OCI-LY7 (cell line): ENCODE results near the gene RNFT2. TPM values are rescaled to one million over a fixed set of nuclear protein-coding genes. Genes with fewer than 3 reads are reported as not detected.

Experiments
- BruUV-seq: library from RNA; stranded (reverse); fragments of 400-500 nt; replicated peaks from 2 replicates; lab custom pipeline; 2021; lab: Mats Ljungman, UMichigan
- CTCF ChIA-PET: fragments of 300-600 bp; sonication (Branson Sonifier 250); formaldehyde crosslinking; loops from one replicate; lab custom pipeline; 2022; ENCODE audit warnings: antibody characterized with exemption; ENCODE audit not compliant: unreplicated experiment; lab: Charles Lee
- POLR2A ChIA-PET: fragments of 300-600 bp; sonication (Branson Sonifier 250); formaldehyde crosslinking; loops from one replicate; lab custom pipeline; 2022; ENCODE audit warnings: antibody characterized with exemption; lab: Charles Lee
- DNase-seq: peaks from one replicate; pipeline ENCODE4 v3.0.0-alpha.2; 2015; ENCODE audit warnings: low spot score
- H2AFZ ChIP-seq: fragments of 200-600 bp; sonication (generic), shearing (Covaris generic); 2 replicates; pipeline ENCODE4 v1.6.1; 2014; ENCODE audit warnings: mild to moderate bottlenecking, antibody characterized with exemption, low read length, moderate library complexity
- H3K27ac ChIP-seq: fragments of 200-600 bp; sonication (generic); 2 replicates; pipeline ENCODE4 v1.5.1; 2014; ENCODE audit warnings: mixed run types, low read depth, mild to moderate bottlenecking, moderate library complexity, low read length, inconsistent platforms; ENCODE audit not compliant: poor library complexity, severe bottlenecking
- H3K36me3 ChIP-seq: fragments of 200-600 bp; sonication (generic); 2 replicates; pipeline ENCODE4 v1.6.1; 2014; ENCODE audit warnings: mild to moderate bottlenecking, antibody characterized with exemption, low read length, moderate library complexity, mixed read lengths; ENCODE audit not compliant: insufficient read depth
- H3K4me1 ChIP-seq: fragments of 200-600 bp; sonication (generic); 2 replicates; pipeline ENCODE4 v1.5.1; 2014; ENCODE audit warnings: mild to moderate bottlenecking, low read length; ENCODE audit not compliant: insufficient read depth, poor library complexity, severe bottlenecking
- H3K4me2 ChIP-seq: fragments of 200-600 bp; sonication (generic); 2 replicates; pipeline ENCODE4 v1.6.1; 2014; ENCODE audit warnings: mild to moderate bottlenecking, low read length
- H3K4me3 ChIP-seq: fragments of 200-600 bp; sonication (generic); 2 replicates; pipeline ENCODE4 v1.5.1; 2014; ENCODE audit warnings: mild to moderate bottlenecking, low read depth, low read length; ENCODE audit not compliant: poor library complexity, severe bottlenecking
- H3K79me2 ChIP-seq: fragments of 200-600 bp; sonication (generic); 2 replicates; pipeline ENCODE4 v1.6.1; 2016; ENCODE audit warnings: low read depth, mild to moderate bottlenecking, low read length, moderate library complexity, mixed read lengths; ENCODE audit not compliant: insufficient read depth
- H3K9me2 ChIP-seq: fragments of 200-600 bp; sonication (generic); 2 replicates; pipeline ENCODE4 v1.6.1; 2016; ENCODE audit warnings: mild to moderate bottlenecking, low read length, mixed read lengths; ENCODE audit not compliant: insufficient read depth
- H3K9me3 ChIP-seq: fragments of 200-600 bp; sonication (generic); 2 replicates; pipeline ENCODE4 v1.6.1; 2014; ENCODE audit warnings: mild to moderate bottlenecking, mixed run types, low read length, mixed read lengths
- H4K20me1 ChIP-seq: fragments of 200-600 bp; sonication (generic); 2 replicates; pipeline ENCODE4 v1.6.1; 2014; ENCODE audit warnings: mild to moderate bottlenecking, antibody characterized with exemption, low read length, moderate library complexity, mixed read lengths; ENCODE audit not compliant: insufficient read depth
- EZH2phosphoT487 ChIP-seq: fragments of 200-600 bp; sonication (generic); IDR thresholded peaks from 2 replicates; pipeline ENCODE4 v1.6.1; 2018; ENCODE audit warnings: low read depth, borderline replicate concordance, mild to moderate bottlenecking, mixed run types, antibody characterized with exemption, low read length, moderate library complexity, mixed read lengths
- intact Hi-C: fragments of 100-400 bp; cut with micrococcal nuclease; formaldehyde crosslinking; loops from one replicate; pipeline ENCODE4 v1.10.0; 2022; ENCODE audit not compliant: unreplicated experiment
- total RNA-seq, 2 experiments: library from RNA; depleted of rRNA in 1 of 2; stranded (reverse); fragments of >200 nt in 1 of 2; shearing (Covaris generic) in 1 of 2; gene quantifications; 2 replicates each; pipeline ENCODE4 v1.2.3, GENCODE V29; 2014 to 2022
- TF ChIP-seq, protein P1 (sequence below): fragments of 200-600 bp; sonication (generic); conservative IDR thresholded peaks from 2 replicates; pipeline ENCODE4 v1.5.1; 2014; ENCODE audit warnings: mild to moderate bottlenecking, antibody characterized with exemption, low read length, moderate library complexity, mixed read lengths

The RNFT2 gene
- total RNA-seq, 2 experiments from 2014 or later = 40.2 to 62.2 TPM

GRCh38 chr12:116884871-116885270 lies 146.8 kb downstream of the RNFT2 start:
- Histone ChIP-seq H4K20me1 (no peaks in the 10 kb centered on the region), H3K4me2 (0 out of 2 replicates have a peak overlapping the region, but pooled peaks have one; percentile 11), H3K79me2 (no peaks in the 10 kb centered on the region), H3K36me3 (no peaks in the 10 kb centered on the region), H2AFZ (peak overlapping the region; percentile 28; the same call in 1 of the 2 replicates), H3K9me2 (no peaks in the 10 kb centered on the region), H3K9me3 (no peaks in the 10 kb centered on the region), H3K27ac (no peak overlapping the region), H3K4me1 (peaks cover 35% of the 10 kb centered on the region), H3K4me3 (no peak overlapping the region)
- intact Hi-C loops = loop anchor here (10.0 kb wide), 1 partner anchor 230 kb away; no protein-coding TSS in a partner anchor
- BruUV-seq = no TSS peak
- ChIA-PET POLR2A (interaction anchor here (0.7 kb wide), 1 partner anchor 71 kb away, joined by 3 read pairs; no protein-coding TSS in a partner anchor), CTCF (interaction anchor here (0.6 kb wide), 1 partner anchor 181 kb away, joined by 3 read pairs; no protein-coding TSS in a partner anchor)
- TF ChIP-seq, protein P1, sequence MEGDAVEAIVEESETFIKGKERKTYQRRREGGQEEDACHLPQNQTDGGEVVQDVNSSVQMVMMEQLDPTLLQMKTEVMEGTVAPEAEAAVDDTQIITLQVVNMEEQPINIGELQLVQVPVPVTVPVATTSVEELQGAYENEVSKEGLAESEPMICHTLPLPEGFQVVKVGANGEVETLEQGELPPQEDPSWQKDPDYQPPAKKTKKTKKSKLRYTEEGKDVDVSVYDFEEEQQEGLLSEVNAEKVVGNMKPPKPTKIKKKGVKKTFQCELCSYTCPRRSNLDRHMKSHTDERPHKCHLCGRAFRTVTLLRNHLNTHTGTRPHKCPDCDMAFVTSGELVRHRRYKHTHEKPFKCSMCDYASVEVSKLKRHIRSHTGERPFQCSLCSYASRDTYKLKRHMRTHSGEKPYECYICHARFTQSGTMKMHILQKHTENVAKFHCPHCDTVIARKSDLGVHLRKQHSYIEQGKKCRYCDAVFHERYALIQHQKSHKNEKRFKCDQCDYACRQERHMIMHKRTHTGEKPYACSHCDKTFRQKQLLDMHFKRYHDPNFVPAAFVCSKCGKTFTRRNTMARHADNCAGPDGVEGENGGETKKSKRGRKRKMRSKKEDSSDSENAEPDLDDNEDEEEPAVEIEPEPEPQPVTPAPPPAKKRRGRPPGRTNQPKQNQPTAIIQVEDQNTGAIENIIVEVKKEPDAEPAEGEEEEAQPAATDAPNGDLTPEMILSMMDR = no peak
- no peak for TF ChIP-seq EZH2phosphoT487
- no peak for DNase-seq

DNA sequence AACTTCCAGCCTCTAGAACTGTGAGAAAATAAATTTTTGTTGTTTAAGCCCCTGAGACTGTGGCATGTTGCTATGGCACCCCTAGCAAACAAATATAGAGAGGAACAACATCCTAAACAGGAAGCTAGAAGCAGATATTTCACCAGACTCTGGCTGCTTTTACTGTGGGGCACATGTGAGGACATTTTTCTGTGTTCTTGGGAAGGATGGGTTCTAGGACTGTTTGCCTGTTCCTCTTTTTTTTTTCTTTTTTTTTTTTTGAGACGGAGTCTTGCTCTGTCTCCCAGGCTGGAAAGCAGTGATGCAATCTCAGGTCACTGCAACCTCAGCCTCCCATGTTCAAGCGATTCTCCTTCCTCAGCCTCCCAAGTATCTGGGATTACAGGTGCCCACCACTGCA lies 147.4 kb downstream of the RNFT2 start:
- no TSS peak for BruUV-seq
- H3K9me2 ChIP-seq = no peaks in the 10 kb centered on the region
- DNase-seq = peak; percentile 50
- CTCF ChIA-PET = interaction anchor here (0.6 kb wide), 1 partner anchor 181 kb away, joined by 3 read pairs; no protein-coding TSS in a partner anchor
- POLR2A ChIA-PET = interaction anchor here (0.7 kb wide), 2 partner anchors 70 to 83 kb away, joined by 3 to 10 read pairs; no protein-coding TSS in a partner anchor
- H3K27ac ChIP-seq = no peak overlapping the region
- intact Hi-C loops = loop anchor here (10.0 kb wide), 1 partner anchor 229 kb away; no protein-coding TSS in a partner anchor
- peaks cover 34% of the 10 kb centered on the region for H3K4me1 ChIP-seq
- H3K36me3 ChIP-seq = no peaks in the 10 kb centered on the region
- peak overlapping the region; percentile 28; the same call in 1 of the 2 replicates for H2AFZ ChIP-seq
- H3K4me2 ChIP-seq = 0 out of 2 replicates have a peak overlapping the region, but pooled peaks have one; percentile 11
- TF ChIP-seq, protein P1 = no peak
- TF ChIP-seq EZH2phosphoT487 = no peak
- no peak overlapping the region for H3K4me3 ChIP-seq
- H4K20me1 ChIP-seq = no peaks in the 10 kb centered on the region
- H3K9me3 ChIP-seq = no peaks in the 10 kb centered on the region
- H3K79me2 ChIP-seq = no peaks in the 10 kb centered on the region

- no TSS peak for BruUV-seq
- H3K79me2 ChIP-seq = no peaks in the 10 kb centered on the region
- POLR2A ChIA-PET = interaction anchor here (1.2 kb wide), 1 partner anchor 37 kb away, joined by 4 read pairs; no protein-coding TSS in a partner anchor
- no peak overlapping the region for H3K4me2 ChIP-seq
- H2AFZ ChIP-seq = no peak overlapping the region
- no peak overlapping the region for H3K4me3 ChIP-seq
- DNase-seq = no peak
- no peak for TF ChIP-seq EZH2phosphoT487
- TF ChIP-seq, protein P1 = no peak
- no peaks in the 10 kb centered on the region for H3K36me3 ChIP-seq
- no peaks in the 10 kb centered on the region for H4K20me1 ChIP-seq
- H3K9me3 ChIP-seq = no peaks in the 10 kb centered on the region
- intact Hi-C loops = loop anchor here (10.0 kb wide), 1 partner anchor 228 kb away; no protein-coding TSS in a partner anchor
- H3K4me1 ChIP-seq = peaks cover 26% of the 10 kb centered on the region
- CTCF ChIA-PET = no interaction called here
- H3K9me2 ChIP-seq = no peaks in the 10 kb centered on the region
- H3K27ac ChIP-seq = no peak overlapping the region
Observed at GRCh38 chr12:116887244-116887643, 149.1 kb downstream of the RNFT2 start.
